Fibroblast of lung (primary cell): ENCODE results near the gene GTF3C2. TPM values are rescaled to one million over a fixed set of nuclear protein-coding genes. Genes with fewer than 3 reads are reported as not detected.

Experiments used
- DNase-seq, 2 donors: peaks; one replicate each; pipeline versions ENCODE4 v3.0.0 to v3.0.0-alpha.2; 2010; ENCODE audit warnings: low read depth in 2 of 2
- H2AFZ ChIP-seq: 2 replicates; pipeline ENCODE4 v1.5.1; 2012; ENCODE audit warnings: low read length, control low read depth, inconsistent platforms
- H3K27ac ChIP-seq: 2 replicates; pipeline ENCODE4 v1.5.1; 2011; ENCODE audit warnings: low read length, control low read depth; ENCODE audit not compliant: insufficient read depth
- H3K27me3 ChIP-seq: 2 replicates; pipeline ENCODE4 v1.5.1; 2011; ENCODE audit warnings: mild to moderate bottlenecking, low read length; ENCODE audit not compliant: control insufficient read depth, insufficient read depth
- H3K36me3 ChIP-seq: 2 replicates; pipeline ENCODE4 v1.5.1; 2011; ENCODE audit warnings: low read length; ENCODE audit not compliant: control insufficient read depth, insufficient read depth
- H3K4me1 ChIP-seq: 2 replicates; pipeline ENCODE4 v1.5.1; 2011; ENCODE audit warnings: low read length; ENCODE audit not compliant: control insufficient read depth, insufficient read depth; ENCODE audit errors: extremely low read depth
- H3K4me2 ChIP-seq: 2 replicates; pipeline ENCODE4 v1.5.1; 2011; ENCODE audit warnings: low read length, control low read depth; ENCODE audit not compliant: insufficient read depth; ENCODE audit errors: extremely low read depth
- H3K4me3 ChIP-seq, 4 experiments: fragments of 200-600 bp in 1 of 4; sonication (generic) in 1 of 4; replicated peaks in 1 of 4; 2 replicates each; pipeline ENCODE4 v1.5.1; 2011 to 2016; ENCODE audit warnings: low read length in 4 of 4, low read depth in 3 of 4, mild to moderate bottlenecking in 3 of 4, control low read depth in 2 of 4, inconsistent platforms in 1 of 4, mixed read lengths in 1 of 4; ENCODE audit not compliant: insufficient read depth in 1 of 4; ENCODE audit errors: control extremely low read depth in 1 of 4
- H3K79me2 ChIP-seq: 2 replicates; pipeline ENCODE4 v1.5.1; 2012; ENCODE audit warnings: mild to moderate bottlenecking, low read length, inconsistent platforms; ENCODE audit not compliant: control insufficient read depth, insufficient read depth
- H3K9ac ChIP-seq: 2 replicates; pipeline ENCODE4 v1.5.1; 2011; ENCODE audit warnings: mild to moderate bottlenecking, low read length, control low read depth; ENCODE audit not compliant: insufficient read depth
- H3K9me3 ChIP-seq: 2 replicates; pipeline ENCODE4 v1.5.1; 2012; ENCODE audit warnings: low read depth, low read length; ENCODE audit not compliant: control insufficient read depth, insufficient read depth
- H4K20me1 ChIP-seq: 2 replicates; pipeline ENCODE4 v1.5.1; 2011; ENCODE audit warnings: low read length; ENCODE audit not compliant: control insufficient read depth, insufficient read depth; ENCODE audit errors: extremely low read depth
- CTCF ChIP-seq, 2 donors: IDR thresholded peaks in 1 of 2; conservative IDR thresholded peaks in 1 of 2; 1 replicate in 1 of 2; 2 replicates in 1 of 2; pipeline ENCODE4 v1.5.1; 2011 to 2012; ENCODE audit warnings: low read length in 2 of 2, control low read depth in 1 of 2, inconsistent platforms in 1 of 2, low read depth in 1 of 2, mild to moderate bottlenecking in 1 of 2
- EZH2 ChIP-seq: IDR thresholded peaks from 2 replicates; pipeline ENCODE4 v1.5.1; 2012; ENCODE audit warnings: low read length, control low read depth, mild to moderate bottlenecking; ENCODE audit errors: missing control alignments
- polyA minus RNA-seq: library from RNA; depleted of rRNA, polyadenylated mRNA; stranded (reverse); fragments of >200 nt; gene quantifications from 2 replicates; pipeline ENCODE4 v1.2.3, GENCODE V29; 2011; ENCODE audit warnings: low replicate concordance
- polyA plus RNA-seq, 2 donors: library from polyadenylated mRNA; depleted of rRNA in 1 of 2; stranded (reverse) in 1 of 2; unstranded in 1 of 2; fragments of >200 nt; gene quantifications; 2 replicates each; pipeline ENCODE4 v1.2.1, GENCODE V29; 2011 to 2012; ENCODE audit warnings: missing spikeins in 1 of 2
- total RNA-seq: library from RNA; depleted of rRNA; stranded (reverse); fragments of >200 nt; gene quantifications from 2 replicates; pipeline ENCODE4 v1.2.1, GENCODE V29; 2014

The GTF3C2 gene
- total RNA-seq = 18.2 and 19.2 TPM in 2 replicates
- polyA plus RNA-seq = 30.2 and 41.8 TPM in 2 replicates
- 25.6 and 34.9 TPM in 2 replicates for polyA plus RNA-seq (2012)
- polyA minus RNA-seq = 53.0 and 56.7 TPM in 2 replicates

DNA sequence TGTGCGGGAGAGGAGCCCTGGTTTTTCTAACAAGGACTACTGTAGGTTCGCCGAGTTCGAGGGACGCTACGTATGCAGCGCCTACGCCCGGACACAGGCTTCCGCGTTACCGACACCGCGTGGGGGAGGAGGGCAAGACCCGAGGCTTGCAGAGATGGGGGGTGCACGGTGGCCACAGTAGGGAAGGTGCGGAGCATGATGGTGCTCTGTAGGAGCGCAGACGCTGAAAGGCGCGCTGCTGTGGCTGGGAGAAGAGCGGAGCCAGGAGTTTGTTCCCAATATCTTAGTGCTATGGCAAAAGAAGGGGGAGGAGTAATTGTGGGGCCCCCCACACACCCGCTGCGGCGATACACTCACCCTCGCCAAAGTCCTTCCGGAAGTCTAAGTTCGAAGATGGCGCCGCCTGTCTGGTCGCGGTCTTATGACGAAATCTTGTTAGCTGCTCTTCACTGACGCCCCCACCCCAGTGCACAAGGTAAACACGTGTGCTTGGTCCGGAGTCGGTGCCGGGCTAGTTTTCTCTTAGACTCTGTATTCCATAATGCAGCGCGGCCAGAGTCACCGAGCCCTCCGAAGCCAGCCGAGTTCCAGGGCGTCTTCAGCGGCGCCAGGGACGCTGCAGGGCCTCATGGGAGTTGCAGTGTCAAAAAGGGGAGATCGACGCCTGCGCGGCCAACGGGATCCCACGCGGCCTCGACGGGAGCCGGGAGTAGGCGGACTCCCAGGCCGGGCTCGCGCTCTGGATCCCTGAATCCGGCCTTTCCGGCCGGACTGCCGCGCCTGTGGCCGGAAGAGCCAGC, at the start of gene GTF3C2:
Gene GTF3C2 (minus strand): TSS at position 383 of the 800 bp plus-strand sequence. CDS start 13,210 bp downstream, outside the sequence.
- Histone ChIP-seq H3K27me3 (no peaks in the 10 kb centered on the region), H3K79me2 (peaks cover 56% of the 10 kb centered on the region), H3K27ac (peak within 1 kb of the TSS; percentile 96), H3K36me3 (no peaks in the 10 kb centered on the region), H3K4me1 (peaks cover 8% of the 10 kb centered on the region), H2AFZ (peak within 1 kb of the TSS; percentile 86), H3K4me3 (peak within 1 kb of the TSS; percentile 77 to 100 (median 90)), H3K9me3 (no peaks in the 10 kb centered on the region), H4K20me1 (no peaks in the 10 kb centered on the region), H3K9ac (peak within 1 kb of the TSS; percentile 90), H3K4me2 (peak within 1 kb of the TSS; percentile 100)
- TF ChIP-seq CTCF (conservative IDR thresholded peaks at IDR 0.05 in 1 of 2, IDR thresholded peaks at IDR 0.05 in 1 of 2; ENCODE audit: low read depth in 1 of 2, low read length in 2 of 2) = no peak
- TF ChIP-seq EZH2 = no peak
- DNase-seq = peak; percentile 98

DNA sequence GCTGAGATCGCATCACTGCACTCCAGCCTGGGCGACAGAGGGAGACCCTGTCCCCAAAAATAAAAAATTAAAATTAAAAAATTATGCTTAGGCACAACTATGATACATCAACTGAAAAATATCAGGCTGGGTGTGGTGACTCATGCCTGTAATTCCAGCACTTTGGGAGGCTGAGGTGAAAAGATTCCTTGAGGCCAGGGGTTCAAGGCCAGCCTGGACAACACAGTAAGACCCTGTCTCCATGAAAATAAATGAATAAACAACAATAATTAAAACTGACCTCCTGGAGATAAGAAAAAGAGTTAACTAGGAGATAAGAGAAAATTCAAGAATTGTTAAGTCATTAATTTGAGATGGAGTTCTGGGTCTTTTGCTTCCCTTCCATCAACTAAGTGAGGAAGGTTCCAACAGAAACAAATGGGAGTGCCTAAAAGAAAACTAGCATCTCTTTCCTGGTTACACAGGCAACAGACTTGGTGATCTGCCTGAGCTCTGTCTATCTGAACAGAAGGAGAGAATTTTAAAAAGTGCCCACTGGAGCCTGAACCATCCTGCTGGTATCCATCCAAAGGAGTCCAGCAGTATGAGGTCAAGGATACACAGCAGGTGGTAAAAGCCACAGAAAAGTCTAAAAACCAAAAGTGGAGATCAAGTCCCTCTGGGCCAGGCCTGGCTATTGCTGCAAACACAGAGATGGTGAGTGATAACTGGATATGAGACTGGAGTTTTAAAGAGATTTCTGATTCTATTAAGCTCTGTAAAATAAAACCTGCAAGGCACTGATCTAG, 44.0 kb upstream of the GTF3C2 start:
- TF ChIP-seq CTCF (conservative IDR thresholded peaks at IDR 0.05 in 1 of 2, IDR thresholded peaks at IDR 0.05 in 1 of 2; ENCODE audit: low read depth in 1 of 2, low read length in 2 of 2) (no peak), EZH2 (no peak)
- H2AFZ ChIP-seq = no peak overlapping the region
- no peak overlapping the region for H3K9ac ChIP-seq
- H3K36me3 ChIP-seq = no peaks in the 10 kb centered on the region
- no peak overlapping the region for H3K27ac ChIP-seq
- no peak overlapping the region for H3K4me3 ChIP-seq
- H3K79me2 ChIP-seq = peaks cover 90% of the 10 kb centered on the region
- no peak for DNase-seq
- no peaks in the 10 kb centered on the region for H3K27me3 ChIP-seq
- H3K9me3 ChIP-seq = no peaks in the 10 kb centered on the region
- H4K20me1 ChIP-seq = no peaks in the 10 kb centered on the region
- H3K4me2 ChIP-seq = no peak overlapping the region
- H3K4me1 ChIP-seq = peaks cover 2% of the 10 kb centered on the region

GRCh38 chr2:27398962-27399361, 42.4 kb upstream of the GTF3C2 start:
- no peak for TF ChIP-seq EZH2
- TF ChIP-seq CTCF (conservative IDR thresholded peaks at IDR 0.05 in 1 of 2, IDR thresholded peaks at IDR 0.05 in 1 of 2; ENCODE audit: low read depth in 1 of 2, low read length in 2 of 2) = no peak
- no peaks in the 10 kb centered on the region for H3K9me3 ChIP-seq
- H2AFZ ChIP-seq = no peak overlapping the region
- H3K4me3 ChIP-seq = no peak overlapping the region
- peaks cover 89% of the 10 kb centered on the region for H3K79me2 ChIP-seq
- no peak for DNase-seq
- H4K20me1 ChIP-seq = no peaks in the 10 kb centered on the region
- H3K36me3 ChIP-seq = no peaks in the 10 kb centered on the region
- H3K27me3 ChIP-seq = no peaks in the 10 kb centered on the region
- no peak overlapping the region for H3K9ac ChIP-seq
- H3K27ac ChIP-seq = no peak overlapping the region
- H3K4me1 ChIP-seq = peaks cover 2% of the 10 kb centered on the region
- H3K4me2 ChIP-seq = no peak overlapping the region
